Naive thymus-derived CD4-positive, alpha-beta T cell (primary cell): ENCODE data around the gene TSPAN18. TPM values are rescaled to one million over a fixed set of nuclear protein-coding genes. Genes with fewer than 3 reads are reported as not detected.

Experiments
- ATAC-seq: fragments of 150-1000 bp; cut with Tn5 transposase; 2 replicates; pipeline ENCODE4 v1.10.0; 2021; ENCODE audit warnings: mild to moderate bottlenecking, moderate library complexity
- CTCF ChIA-PET: fragments of 350-600 bp; sonication (Branson Sonifier 250); formaldehyde crosslinking; loops from one replicate; lab custom pipeline; 2021; ENCODE audit warnings: antibody characterized with exemption; lab: Charles Lee
- POLR2A ChIA-PET: fragments of 350-600 bp; sonication (Branson Sonifier 250); formaldehyde crosslinking; loops from one replicate; lab custom pipeline; 2021; ENCODE audit warnings: antibody characterized with exemption, inconsistent platforms; lab: Charles Lee
- DNase-seq, 9 donors: peaks; one replicate each; pipeline versions ENCODE4 v3.0.0 to v3.0.0-alpha.2; 2020 to 2022; ENCODE audit warnings: mixed read lengths in 1 of 9
- H3K27ac ChIP-seq: one replicate; pipeline ENCODE4 v1.7.0; 2013; ENCODE audit warnings: mild to moderate bottlenecking, low read depth, low read length, moderate library complexity
- H3K27me3 ChIP-seq, 2 donors: one replicate each; pipeline ENCODE4 v1.7.0; 2013; ENCODE audit warnings: low read length in 2 of 2, mild to moderate bottlenecking in 2 of 2, moderate library complexity in 2 of 2; ENCODE audit not compliant: control insufficient read depth in 2 of 2, insufficient read depth in 2 of 2
- H3K36me3 ChIP-seq, 3 experiments: 1 replicate in 2 of 3; 2 replicates in 1 of 3; pipeline ENCODE4 v1.7.0; 2013; ENCODE audit warnings: low read length in 3 of 3, mild to moderate bottlenecking in 3 of 3, moderate library complexity in 1 of 3; ENCODE audit not compliant: insufficient read depth in 3 of 3, control insufficient read depth in 2 of 3
- H3K4me1 ChIP-seq, 2 donors: one replicate each; pipeline ENCODE4 v1.7.0; 2013; ENCODE audit warnings: low read length in 2 of 2, mild to moderate bottlenecking in 2 of 2, moderate library complexity in 1 of 2; ENCODE audit not compliant: control insufficient read depth in 2 of 2, insufficient read depth in 2 of 2
- H3K4me3 ChIP-seq: 2 replicates; pipeline ENCODE4 v1.7.0; 2013; ENCODE audit warnings: mild to moderate bottlenecking, low read length
- H3K9me3 ChIP-seq, 3 experiments: 1 replicate in 2 of 3; 2 replicates in 1 of 3; pipeline ENCODE4 v1.7.0; 2013; ENCODE audit warnings: low read length in 3 of 3; ENCODE audit not compliant: control insufficient read depth in 2 of 3
- H3K27ac Mint-ChIP-seq, 9 donors: one replicate each; pipeline ENCODE4 v1.8.0; 2020 to 2022; ENCODE audit warnings: mixed read lengths in 9 of 9, mild to moderate bottlenecking in 8 of 9, moderate library complexity in 5 of 9, inconsistent platforms in 2 of 9
- H3K27me3 Mint-ChIP-seq, 5 donors: one replicate each; pipeline ENCODE4 v1.8.0; 2021 to 2022; ENCODE audit warnings: mixed read lengths in 5 of 5, mild to moderate bottlenecking in 1 of 5
- H3K36me3 Mint-ChIP-seq, 5 donors: one replicate each; pipeline ENCODE4 v1.8.0; 2020 to 2022; ENCODE audit warnings: mixed read lengths in 5 of 5, mild to moderate bottlenecking in 3 of 5, inconsistent platforms in 1 of 5
- H3K4me1 Mint-ChIP-seq, 7 donors: one replicate each; pipeline ENCODE4 v1.8.0; 2020 to 2022; ENCODE audit warnings: mixed read lengths in 7 of 7, mild to moderate bottlenecking in 3 of 7, inconsistent platforms in 1 of 7
- H3K4me3 Mint-ChIP-seq, 10 donors: one replicate each; pipeline ENCODE4 v1.8.0; 2020 to 2022; ENCODE audit warnings: mild to moderate bottlenecking in 10 of 10, mixed read lengths in 10 of 10, moderate library complexity in 6 of 10, inconsistent platforms in 2 of 10
- H3K9me3 Mint-ChIP-seq, 11 donors: one replicate each; pipeline ENCODE4 v1.8.0; 2020 to 2022; ENCODE audit warnings: mixed read lengths in 11 of 11, mild to moderate bottlenecking in 4 of 11, inconsistent platforms in 1 of 11, moderate library complexity in 1 of 11
- intact Hi-C, 2 donors: fragments of 100-400 bp; cut with micrococcal nuclease; formaldehyde crosslinking; loops; one replicate each; pipeline ENCODE4 v1.15.1; 2023
- polyA plus RNA-seq, 2 donors: library from polyadenylated mRNA; unstranded; fragments of 300-500 nt; fragmentation: Illumina TruSeq; gene quantifications; one replicate each; pipeline ENCODE4 v1.2.3, GENCODE V29; 2021
- total RNA-seq, 6 experiments: library from RNA in 5 of 6; stranded (reverse) in 5 of 6; gene quantifications; 1 replicate in 5 of 6; 2 replicates in 1 of 6; pipeline ENCODE4 v1.2.3 and lab custom pipeline; 2021 to 2026

The TSPAN18 gene
- total and polyA plus RNA-seq, 7 experiments from 2014 or later: 8.8 to 57.0 (median 21.7) TPM

- intact Hi-C loops: no loop called here
- Mint-ChIP-seq H3K9me3 (peaks cover 0 to 18% (median 7%) of the 10 kb centered on the region in 11 donors), H3K27me3 (peaks cover 0 to 2% (median 0%) of the 10 kb centered on the region in 5 donors), H3K36me3 (peaks cover 16 to 77% (median 56%) of the 10 kb centered on the region in 5 donors), H3K4me1 (peaks cover 5 to 38% (median 25%) of the 10 kb centered on the region in 7 donors), H3K27ac (no peak overlapping the region), H3K4me3 (no peak overlapping the region)
- Histone ChIP-seq H3K9me3 (no peaks in the 10 kb centered on the region), H3K27me3 (no peaks in the 10 kb centered on the region), H3K36me3 (peaks cover 0 to 37% (median 0%) of the 10 kb centered on the region in 3 experiments), H3K4me1 (no peaks in the 10 kb centered on the region), H3K27ac (no peak overlapping the region), H3K4me3 (no peak overlapping the region)
- POLR2A ChIA-PET: interaction anchor here (1.1 kb wide), 1 partner anchor 10 kb away, joined by 3 read pairs; no protein-coding TSS in a partner anchor
- CTCF ChIA-PET: interaction anchor here (1.7 kb wide), 1 partner anchor 9 kb away, joined by 5 read pairs; no protein-coding TSS in a partner anchor
- ATAC-seq: no peak
- DNase-seq: no peak
These were observed 40.2 kb downstream of the TSPAN18 start for GRCh38 chr11:44766972-44767278.

DNA sequence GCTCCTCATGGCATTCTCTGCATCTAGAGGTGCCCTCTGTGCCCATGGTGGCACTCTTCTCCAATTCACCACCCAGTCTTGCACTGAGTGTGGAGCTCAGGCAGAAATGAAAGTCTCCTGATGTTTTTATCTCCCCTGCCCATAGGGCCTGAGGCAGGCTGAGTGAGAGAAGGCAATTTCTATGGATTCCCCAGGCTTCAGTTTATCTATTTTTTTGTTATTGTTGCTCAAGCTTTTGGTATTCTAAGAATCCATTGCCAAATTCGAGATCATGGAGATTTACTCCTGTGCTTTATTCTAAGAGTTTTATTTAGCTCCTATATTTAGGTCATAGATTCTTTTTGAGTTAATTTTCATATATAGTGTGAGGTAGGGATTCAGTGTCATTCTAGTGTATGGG is 40.7 kb downstream of the TSPAN18 start:
- H3K36me3 Mint-ChIP-seq: peaks cover 16 to 77% (median 56%) of the 10 kb centered on the region in 5 donors
- H3K9me3 Mint-ChIP-seq: peaks cover 0 to 18% (median 7%) of the 10 kb centered on the region in 11 donors
- DNase-seq (no peak), ATAC-seq (no peak)
- H3K27ac ChIP-seq: no peak overlapping the region
- H3K36me3 ChIP-seq: peaks cover 0 to 37% (median 0%) of the 10 kb centered on the region in 3 experiments
- POLR2A ChIA-PET: no interaction called here
- H3K4me3 Mint-ChIP-seq: no peak overlapping the region
- H3K4me3 ChIP-seq: no peak overlapping the region
- H3K27me3 Mint-ChIP-seq: peaks cover 0 to 2% (median 0%) of the 10 kb centered on the region in 5 donors
- H3K27ac Mint-ChIP-seq: no peak overlapping the region
- no peaks in the 10 kb centered on the region for H3K4me1 ChIP-seq
- H3K4me1 Mint-ChIP-seq: peaks cover 5 to 38% (median 21%) of the 10 kb centered on the region in 7 donors
- CTCF ChIA-PET: no interaction called here
- H3K9me3 ChIP-seq: no peaks in the 10 kb centered on the region
- H3K27me3 ChIP-seq: no peaks in the 10 kb centered on the region
- intact Hi-C loops: no loop called here

- H3K27me3 Mint-ChIP-seq: peaks cover 0 to 2% (median 0%) of the 10 kb centered on the region in 5 donors
- peaks cover 16 to 56% (median 42%) of the 10 kb centered on the region in 5 donors for H3K36me3 Mint-ChIP-seq
- H3K27ac ChIP-seq: no peak overlapping the region
- no peaks in the 10 kb centered on the region for H3K9me3 ChIP-seq
- no peaks in the 10 kb centered on the region for H3K27me3 ChIP-seq
- ATAC-seq: no peak
- peaks cover 0 to 21% (median 0%) of the 10 kb centered on the region in 3 experiments for H3K36me3 ChIP-seq
- DNase-seq: no peak
- no peak overlapping the region for H3K4me3 Mint-ChIP-seq
- intact Hi-C loops: no loop called here
- CTCF ChIA-PET: interaction anchor here (1.1 kb wide), 1 partner anchor 112 kb away, joined by 3 read pairs; no protein-coding TSS in a partner anchor
- H3K9me3 Mint-ChIP-seq: peaks cover 0 to 18% (median 7%) of the 10 kb centered on the region in 11 donors
- POLR2A ChIA-PET: no interaction called here
- peak overlapping the region in 3 of 9 donors; percentile 17 to 68 (median 43) for H3K27ac Mint-ChIP-seq
- peaks cover 3 to 39% (median 30%) of the 10 kb centered on the region in 7 donors for H3K4me1 Mint-ChIP-seq
- H3K4me3 ChIP-seq: no peak overlapping the region
- H3K4me1 ChIP-seq: no peaks in the 10 kb centered on the region
These were observed 43.6 kb downstream of the TSPAN18 start for GRCh38 chr11:44770401-44770800.

- ATAC-seq (no peak), DNase-seq (no peak)
- Mint-ChIP-seq H3K4me3 (no peak overlapping the region), H3K4me1 (peaks cover 3 to 42% (median 32%) of the 10 kb centered on the region in 7 donors), H3K27ac (no peak overlapping the region), H3K9me3 (peaks cover 0 to 18% (median 7%) of the 10 kb centered on the region in 11 donors), H3K36me3 (peaks cover 11 to 48% (median 35%) of the 10 kb centered on the region in 5 donors), H3K27me3 (peaks cover 0 to 2% (median 0%) of the 10 kb centered on the region in 5 donors)
- H3K27me3 ChIP-seq: no peaks in the 10 kb centered on the region
- H3K4me1 ChIP-seq: no peaks in the 10 kb centered on the region
- peaks cover 0 to 12% (median 0%) of the 10 kb centered on the region in 3 experiments for H3K36me3 ChIP-seq
- intact Hi-C loops: no loop called here
- H3K4me3 ChIP-seq: no peak overlapping the region
- ChIA-PET CTCF (interaction anchor here (1.1 kb wide), 2 partner anchors 41 to 113 kb away, joined by 3 read pairs; no protein-coding TSS in a partner anchor), POLR2A (interaction anchor here (0.7 kb wide), 1 partner anchor 123 kb away, joined by 3 read pairs; no protein-coding TSS in a partner anchor)
- no peaks in the 10 kb centered on the region for H3K9me3 ChIP-seq
- H3K27ac ChIP-seq: no peak overlapping the region
These were observed 44.5 kb downstream of the TSPAN18 start for GRCh38 chr11:44771252-44771734.

DNA sequence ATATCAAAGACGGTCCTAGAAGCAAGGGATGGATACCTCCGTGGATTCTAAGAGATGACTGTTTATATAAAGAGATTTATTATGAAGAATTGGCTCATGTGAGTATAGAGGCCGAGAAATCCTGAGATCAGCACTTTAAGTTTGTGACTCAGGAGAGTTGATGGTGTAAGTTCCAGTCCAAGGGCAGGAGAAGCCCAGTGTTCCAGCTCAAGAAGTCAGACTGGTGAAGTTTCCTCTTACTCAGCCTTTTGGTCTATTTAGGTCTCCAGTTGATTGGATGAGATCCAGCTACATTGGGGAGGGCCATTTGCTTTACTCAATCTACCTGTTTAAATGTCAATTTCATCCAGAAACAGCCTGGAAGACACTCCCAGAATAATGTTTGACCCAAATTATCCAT is 45.1 kb downstream of the TSPAN18 start:
- POLR2A ChIA-PET: interaction anchor here (0.7 kb wide), 1 partner anchor 123 kb away, joined by 3 read pairs; no protein-coding TSS in a partner anchor
- CTCF ChIA-PET: interaction anchor here (1.1 kb wide), 1 partner anchor 42 kb away, joined by 3 read pairs; no protein-coding TSS in a partner anchor
- peaks cover 3 to 45% (median 32%) of the 10 kb centered on the region in 7 donors for H3K4me1 Mint-ChIP-seq
- H3K27me3 Mint-ChIP-seq: peaks cover 0 to 2% (median 0%) of the 10 kb centered on the region in 5 donors
- peaks cover 0 to 7% (median 0%) of the 10 kb centered on the region in 3 experiments for H3K36me3 ChIP-seq
- intact Hi-C loops: no loop called here
- H3K36me3 Mint-ChIP-seq: peaks cover 11 to 43% (median 30%) of the 10 kb centered on the region in 5 donors
- DNase-seq (no peak), ATAC-seq (no peak)
- H3K9me3 Mint-ChIP-seq: peaks cover 0 to 18% (median 6%) of the 10 kb centered on the region in 11 donors
- no peak overlapping the region for H3K4me3 Mint-ChIP-seq
- H3K9me3 ChIP-seq: no peaks in the 10 kb centered on the region
- no peak overlapping the region for H3K4me3 ChIP-seq
- H3K27me3 ChIP-seq: no peaks in the 10 kb centered on the region
- H3K27ac Mint-ChIP-seq: no peak overlapping the region
- no peaks in the 10 kb centered on the region for H3K4me1 ChIP-seq
- H3K27ac ChIP-seq: no peak overlapping the region

- Histone ChIP-seq H3K27ac (no peak overlapping the region), H3K36me3 (no peaks in the 10 kb centered on the region), H3K27me3 (no peaks in the 10 kb centered on the region), H3K9me3 (no peaks in the 10 kb centered on the region), H3K4me1 (peaks cover 0 to 8% of the 10 kb centered on the region in 2 donors), H3K4me3 (no peak overlapping the region)
- H3K36me3 Mint-ChIP-seq: peaks cover 2 to 27% (median 14%) of the 10 kb centered on the region in 5 donors
- ChIA-PET POLR2A (no interaction called here), CTCF (interaction anchor here (0.6 to 1.1 kb wide), 5 partner anchors 15 to 216 kb away, joined by 3 to 4 read pairs (median 3); no protein-coding TSS in a partner anchor)
- DNase-seq (no peak), ATAC-seq (no peak)
- peaks cover 8 to 51% (median 39%) of the 10 kb centered on the region in 7 donors for H3K4me1 Mint-ChIP-seq
- no peak overlapping the region for H3K4me3 Mint-ChIP-seq
- peak overlapping the region in 1 of 9 donors; percentile 45 for H3K27ac Mint-ChIP-seq
- H3K27me3 Mint-ChIP-seq: peaks cover 0 to 1% (median 0%) of the 10 kb centered on the region in 5 donors
- intact Hi-C loops: no loop called here
- H3K9me3 Mint-ChIP-seq: peaks cover 0 to 2% (median 1%) of the 10 kb centered on the region in 11 donors
These were observed 46.7 kb downstream of the TSPAN18 start for GRCh38 chr11:44773351-44773965.
